OCI-LY1 (cell line): ENCODE measurements around the gene ATR.
"Not testable (repeated sequence)": the region's sequence is repeated elsewhere in the genome, so short reads cannot be mapped to it uniquely, and the experiment has no call there.

Experiments
- H2AFZ ChIP-seq: fragments of 200-600 bp; sonication (generic), shearing (Covaris generic); 2 replicates; pipeline ENCODE4 v1.6.0; 2014; ENCODE audit warnings: antibody characterized with exemption, mild to moderate bottlenecking, low read length
- H3F3A ChIP-seq: fragments of 200-600 bp; sonication (generic), shearing (Covaris generic); 2 replicates; pipeline ENCODE4 v1.6.0; 2014; ENCODE audit warnings: mild to moderate bottlenecking, antibody characterized with exemption, low read length, moderate library complexity; ENCODE audit not compliant: insufficient read depth
- H3K27ac ChIP-seq: fragments of 200-600 bp; sonication (generic); 2 replicates; pipeline ENCODE4 v1.5.1; 2014; ENCODE audit warnings: low read length, mixed run types, mild to moderate bottlenecking, low read depth; ENCODE audit not compliant: poor library complexity, severe bottlenecking
- H3K27me3 ChIP-seq: fragments of 200-600 bp; sonication (generic); 2 replicates; pipeline ENCODE4 v1.6.0; 2014; ENCODE audit warnings: antibody characterized with exemption, mild to moderate bottlenecking, low read length, moderate library complexity; ENCODE audit not compliant: insufficient read depth
- H3K36me3 ChIP-seq: fragments of 200-600 bp; sonication (generic); 2 replicates; pipeline ENCODE4 v1.6.1; 2014; ENCODE audit warnings: mild to moderate bottlenecking, antibody characterized with exemption, low read length, moderate library complexity, mixed read lengths; ENCODE audit not compliant: insufficient read depth
- H3K4me1 ChIP-seq: fragments of 200-600 bp; sonication (generic); 2 replicates; pipeline ENCODE4 v1.5.1; 2014; ENCODE audit warnings: mild to moderate bottlenecking, low read length, moderate library complexity; ENCODE audit not compliant: insufficient read depth, severe bottlenecking
- H3K4me2 ChIP-seq: fragments of 200-600 bp; sonication (generic), shearing (Covaris generic); 2 replicates; pipeline ENCODE4 v1.6.1; 2014; ENCODE audit warnings: low read length
- H3K4me3 ChIP-seq: fragments of 200-600 bp; sonication (generic); 2 replicates; pipeline ENCODE4 v1.5.1; 2014; ENCODE audit warnings: low read length, low read depth, mild to moderate bottlenecking, mixed read lengths; ENCODE audit not compliant: poor library complexity, severe bottlenecking
- H3K79me2 ChIP-seq: fragments of 200-600 bp; shearing (Covaris generic); 2 replicates; pipeline ENCODE4 v1.6.1; 2016; ENCODE audit warnings: mixed run types, low read length, mixed read lengths; ENCODE audit not compliant: insufficient read depth
- H3K9ac ChIP-seq: fragments of 200-600 bp; sonication (generic), shearing (Covaris generic); 2 replicates; pipeline ENCODE4 v1.6.1; 2014; ENCODE audit warnings: mild to moderate bottlenecking, low read length, mixed read lengths
- H3K9me2 ChIP-seq: fragments of 200-600 bp; sonication (generic), shearing (Covaris generic); 2 replicates; pipeline ENCODE4 v1.6.1; 2014; ENCODE audit warnings: low read depth, mild to moderate bottlenecking, low read length, mixed read lengths
- H3K9me3 ChIP-seq: fragments of 200-600 bp; shearing (Covaris generic); 2 replicates; pipeline ENCODE4 v1.6.1; 2014; ENCODE audit warnings: low read length, mixed read lengths
- H4K20me1 ChIP-seq: fragments of 200-600 bp; sonication (generic), shearing (Covaris generic); 2 replicates; pipeline ENCODE4 v1.6.0; 2016; ENCODE audit warnings: mild to moderate bottlenecking, low read length; ENCODE audit not compliant: insufficient read depth
- EZH2 ChIP-seq: fragments of 200-600 bp; sonication (generic), shearing (Covaris generic); IDR thresholded peaks from 2 replicates; pipeline ENCODE4 v1.8.0; 2017; ENCODE audit warnings: borderline replicate concordance, mixed run types, mild to moderate bottlenecking, antibody characterized with exemption, low read length, moderate library complexity, mixed read lengths
- TF ChIP-seq, protein P1 (sequence below): fragments of 200-600 bp; sonication (generic), shearing (Covaris generic); IDR thresholded peaks from 2 replicates; pipeline ENCODE4 v1.5.1; 2017; ENCODE audit warnings: mild to moderate bottlenecking, antibody characterized with exemption, low read length, moderate library complexity, mixed read lengths

The ATR gene

GRCh38 chr3:142417302-142417701 lies 161.2 kb downstream of the ATR start:
- H3K9me2 ChIP-seq, result no peaks in the 10 kb centered on the region
- H3K9ac ChIP-seq, result no peak overlapping the region
- H3K36me3 ChIP-seq, result peaks cover 80% of the 10 kb centered on the region
- no peak overlapping the region for H3K27ac ChIP-seq
- H2AFZ ChIP-seq, result no peak overlapping the region
- no peaks in the 10 kb centered on the region for H3K9me3 ChIP-seq
- no peaks in the 10 kb centered on the region for H3K79me2 ChIP-seq
- no peaks in the 10 kb centered on the region for H3K4me1 ChIP-seq
- no peak overlapping the region for H3K4me2 ChIP-seq
- TF ChIP-seq, protein P1, sequence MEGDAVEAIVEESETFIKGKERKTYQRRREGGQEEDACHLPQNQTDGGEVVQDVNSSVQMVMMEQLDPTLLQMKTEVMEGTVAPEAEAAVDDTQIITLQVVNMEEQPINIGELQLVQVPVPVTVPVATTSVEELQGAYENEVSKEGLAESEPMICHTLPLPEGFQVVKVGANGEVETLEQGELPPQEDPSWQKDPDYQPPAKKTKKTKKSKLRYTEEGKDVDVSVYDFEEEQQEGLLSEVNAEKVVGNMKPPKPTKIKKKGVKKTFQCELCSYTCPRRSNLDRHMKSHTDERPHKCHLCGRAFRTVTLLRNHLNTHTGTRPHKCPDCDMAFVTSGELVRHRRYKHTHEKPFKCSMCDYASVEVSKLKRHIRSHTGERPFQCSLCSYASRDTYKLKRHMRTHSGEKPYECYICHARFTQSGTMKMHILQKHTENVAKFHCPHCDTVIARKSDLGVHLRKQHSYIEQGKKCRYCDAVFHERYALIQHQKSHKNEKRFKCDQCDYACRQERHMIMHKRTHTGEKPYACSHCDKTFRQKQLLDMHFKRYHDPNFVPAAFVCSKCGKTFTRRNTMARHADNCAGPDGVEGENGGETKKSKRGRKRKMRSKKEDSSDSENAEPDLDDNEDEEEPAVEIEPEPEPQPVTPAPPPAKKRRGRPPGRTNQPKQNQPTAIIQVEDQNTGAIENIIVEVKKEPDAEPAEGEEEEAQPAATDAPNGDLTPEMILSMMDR, result no peak
- no peak for TF ChIP-seq EZH2
- H3K4me3 ChIP-seq, result no peak overlapping the region
- no peaks in the 10 kb centered on the region for H3F3A ChIP-seq
- H4K20me1 ChIP-seq, result no peaks in the 10 kb centered on the region
- no peaks in the 10 kb centered on the region for H3K27me3 ChIP-seq

DNA sequence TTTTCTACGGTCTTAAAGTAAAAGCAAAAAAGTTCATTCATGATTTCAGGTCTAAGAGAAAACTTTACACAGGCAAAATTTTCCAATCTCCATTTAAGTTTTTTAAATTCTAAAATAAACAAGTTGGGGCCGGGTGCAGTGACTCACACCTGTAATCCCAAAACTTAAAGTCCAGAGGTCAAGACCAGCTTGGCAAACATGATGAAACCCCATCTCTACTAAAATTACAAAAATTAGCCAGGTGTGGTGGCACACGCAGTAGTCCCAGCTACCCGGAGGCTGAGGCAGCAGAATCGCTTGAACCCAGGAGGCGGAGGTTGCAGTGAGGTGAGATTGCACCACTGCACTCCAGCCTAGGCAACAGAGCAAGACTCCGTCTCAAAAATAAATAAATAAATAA lies 178.0 kb downstream of the ATR start:
- H3K36me3 ChIP-seq, result peaks cover 68% of the 10 kb centered on the region
- H3K4me3 ChIP-seq, H2AFZ ChIP-seq, H3K9me2 ChIP-seq, H3K4me2 ChIP-seq, H3K79me2 ChIP-seq, H3F3A ChIP-seq, H3K27me3 ChIP-seq, H4K20me1 ChIP-seq, H3K27ac ChIP-seq, H3K9ac ChIP-seq, H3K9me3 ChIP-seq, H3K4me1 ChIP-seq: not testable (repeated sequence)
